CD4-positive, alpha-beta T cell treated with Interleukin-17A for 4 hours (primary cell): Measurements from ENCODE around the gene FADS6.
"Not testable (repeated sequence)": the region's sequence is repeated elsewhere in the genome, so short reads cannot be mapped to it uniquely, and the experiment has no call there.

Experiments
- DNase-seq: peaks from one replicate; pipeline ENCODE4 v3.0.0-alpha.2; 2020; ENCODE audit warnings: mixed read lengths

FADS6 gene

DNA sequence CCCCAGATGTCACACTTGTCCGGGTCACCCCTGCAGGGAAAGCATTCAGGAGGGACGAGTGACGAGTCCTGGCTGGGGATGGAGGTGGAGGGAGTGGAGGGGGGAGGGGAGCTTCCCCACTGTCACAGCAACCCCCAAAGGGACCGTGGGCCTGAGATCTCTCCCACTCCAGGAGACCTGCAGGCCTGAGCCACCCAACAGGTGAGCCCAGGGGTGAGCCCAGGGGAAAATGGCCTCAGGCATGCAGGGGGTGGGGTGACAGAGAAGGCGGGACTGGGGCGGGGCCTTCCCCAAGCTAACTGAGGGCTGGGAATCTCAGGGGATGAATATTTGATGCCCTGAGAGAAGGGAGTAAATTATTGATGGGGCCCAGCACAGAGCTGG is 27.2 kb upstream of the FADS6 start:
- DNase-seq, result no peak

DNA sequence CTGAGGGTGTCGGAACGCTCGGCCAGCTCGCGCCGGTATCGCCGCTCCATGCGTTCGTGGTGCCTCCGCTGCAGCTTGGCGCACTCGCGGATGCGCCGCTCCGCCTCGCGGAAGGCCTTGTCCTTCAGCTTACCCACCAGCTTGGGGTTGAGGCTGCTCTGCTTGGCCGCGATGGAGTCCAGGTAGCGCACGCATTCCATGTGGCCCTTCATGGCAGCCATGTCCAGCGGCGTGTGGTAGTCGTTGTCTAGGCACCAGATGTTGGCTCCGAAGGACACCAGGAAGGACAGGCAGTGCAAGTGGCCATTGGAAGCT is 26.8 kb upstream of the FADS6 start:
- DNase-seq, result no peak

DNA sequence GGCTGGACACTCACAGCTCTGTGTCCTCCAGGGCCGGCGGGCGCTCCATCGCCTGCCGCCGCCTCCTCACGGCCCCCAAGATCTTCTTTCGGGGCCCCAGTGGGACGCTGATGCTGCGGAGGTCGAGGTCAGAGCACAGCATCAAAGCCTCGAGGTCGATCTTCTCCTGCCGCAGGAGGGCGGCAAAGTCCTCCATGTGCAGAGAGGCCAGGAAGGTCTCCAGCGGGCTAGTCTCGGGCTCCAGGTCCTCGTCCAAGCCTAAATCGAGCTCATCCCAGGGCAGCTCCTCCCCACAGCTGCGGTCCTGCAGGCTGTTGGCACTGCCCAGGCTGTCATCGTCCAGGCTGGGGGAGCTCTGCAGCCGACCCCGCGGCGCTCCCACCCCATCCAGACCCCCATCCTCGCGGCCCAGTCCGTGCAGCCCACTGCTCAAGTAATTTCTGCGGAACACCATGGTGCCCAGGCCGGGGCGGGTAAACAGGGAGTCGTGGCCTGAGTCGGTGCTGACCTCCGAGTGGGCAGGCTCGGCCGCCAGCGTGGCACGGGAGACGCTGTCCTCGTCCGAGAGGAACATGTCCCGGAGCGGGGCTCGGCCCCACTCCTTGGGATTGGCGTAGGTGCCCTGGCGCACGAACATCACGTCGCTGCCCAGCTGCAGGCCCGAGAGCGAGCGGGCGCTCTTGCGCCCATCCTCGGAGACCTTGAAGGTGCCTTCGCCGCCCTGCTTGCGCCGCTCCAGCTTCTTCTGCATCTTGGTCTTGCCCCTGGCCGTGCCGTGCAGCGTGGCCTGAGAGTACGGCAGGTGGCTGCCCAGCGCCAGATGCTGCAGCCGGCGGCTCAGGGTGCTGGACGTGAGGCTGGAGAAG is 26.2 kb upstream of the FADS6 start:
- DNase-seq, result no peak

DNA sequence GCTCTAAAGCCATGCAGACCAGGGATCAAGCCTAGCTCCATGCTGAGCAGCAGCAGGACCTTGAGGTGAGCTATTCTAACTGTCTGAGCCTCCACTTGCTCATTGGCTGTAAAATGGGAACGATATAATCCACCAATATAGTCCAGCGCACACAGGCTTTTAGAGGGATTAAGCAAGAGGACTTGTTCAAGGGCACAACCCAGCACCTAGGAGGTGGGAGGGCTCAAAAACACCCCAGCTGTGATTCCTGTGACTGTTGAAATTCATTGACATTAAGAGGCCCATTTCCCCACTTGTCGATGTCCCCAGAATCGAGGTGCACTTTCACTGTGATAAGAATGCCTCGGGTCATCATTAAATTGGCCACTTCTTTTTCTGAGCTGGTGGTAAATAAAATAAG is 25.5 kb upstream of the FADS6 start:
- DNase-seq, result no peak

DNA sequence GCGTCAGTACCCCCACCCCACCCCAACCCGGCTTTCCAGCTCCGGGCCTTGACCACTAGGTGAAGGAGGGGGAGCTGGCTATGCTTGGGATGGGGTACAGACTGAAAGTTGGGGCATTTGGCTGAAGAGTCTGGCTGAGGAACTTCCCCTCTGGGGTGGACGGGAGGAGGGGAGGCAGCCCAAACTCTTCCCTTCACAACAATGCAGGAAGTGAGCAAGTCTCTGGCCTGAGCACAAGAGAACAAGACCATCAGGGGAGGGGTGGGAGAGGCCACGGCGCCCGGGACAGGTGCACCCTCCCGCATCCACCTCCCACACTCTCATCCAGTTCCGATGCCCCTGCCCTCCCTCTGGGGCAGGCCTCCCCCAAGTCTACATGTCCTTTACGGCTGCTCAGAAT is 24.0 kb upstream of the FADS6 start:
- DNase-seq, result no peak

DNA sequence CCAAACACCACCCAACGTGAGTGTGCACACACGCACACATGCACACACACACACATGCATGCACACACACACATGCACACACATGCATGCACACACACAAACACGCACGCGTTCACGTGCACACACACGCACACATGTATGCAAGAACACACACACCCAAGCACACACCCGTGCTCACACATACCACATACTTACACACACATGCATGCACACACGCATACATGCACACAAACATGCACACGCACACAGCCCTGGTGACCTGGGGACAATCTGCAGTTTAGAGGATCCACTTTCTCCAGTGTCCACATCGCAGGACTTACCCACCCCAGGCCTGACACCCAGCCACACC is 23.4 kb upstream of the FADS6 start:
- no peak for DNase-seq

DNA sequence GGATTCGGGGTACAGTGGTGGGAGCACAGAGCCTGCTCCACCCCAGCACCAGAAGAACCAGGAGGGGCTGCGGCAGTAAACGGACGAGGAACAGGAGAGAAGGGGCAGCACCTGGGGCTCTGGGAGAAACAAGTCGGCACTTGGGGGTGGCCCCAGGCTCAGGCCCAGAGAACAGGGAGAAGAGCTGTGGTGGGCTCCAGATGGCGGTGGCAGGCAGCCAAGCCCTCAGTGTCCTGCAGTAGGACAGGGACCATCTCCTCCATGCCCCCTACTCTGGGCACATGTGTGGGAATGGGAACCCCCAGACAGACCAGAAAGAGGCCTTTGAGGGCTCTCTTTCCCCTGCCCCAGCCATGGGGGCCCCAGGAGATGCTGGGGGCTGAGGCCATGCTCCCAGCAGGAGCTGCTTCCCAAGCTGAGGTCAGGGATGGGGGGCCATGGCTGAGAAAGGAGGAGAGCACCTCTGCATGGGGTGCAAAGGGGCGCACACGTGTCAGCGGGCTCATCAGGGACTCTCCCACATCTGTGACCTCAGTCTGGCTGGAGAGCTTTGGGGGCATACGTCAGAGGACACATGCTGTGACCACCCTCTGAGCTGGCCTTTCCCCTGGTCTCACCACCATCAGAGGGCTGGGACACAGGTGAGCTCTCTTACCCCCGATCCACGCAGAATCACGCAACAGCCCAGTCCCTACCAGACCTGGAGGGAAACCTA is 22.9 kb upstream of the FADS6 start:
- no peak for DNase-seq

DNA sequence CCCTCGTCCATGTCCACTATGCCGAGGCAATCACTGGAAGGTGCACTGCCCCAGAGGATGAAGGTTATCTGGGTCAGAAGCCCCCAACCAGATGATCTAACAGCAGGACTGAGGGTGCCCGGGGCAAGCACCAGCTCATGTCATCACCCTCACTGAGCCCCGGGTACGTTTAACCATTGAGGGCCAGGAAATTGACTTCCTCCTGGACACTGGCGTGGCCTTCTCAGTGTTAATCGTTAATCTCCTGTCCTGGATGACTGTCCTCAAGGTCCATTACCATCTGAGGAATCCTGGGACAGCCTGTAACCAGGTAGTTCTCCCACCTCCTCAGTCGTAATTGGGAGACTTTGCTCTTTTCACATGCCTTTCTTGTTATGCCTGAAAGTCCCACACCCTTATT is 18.0 kb upstream of the FADS6 start:
- not testable (repeated sequence) for DNase-seq

DNA sequence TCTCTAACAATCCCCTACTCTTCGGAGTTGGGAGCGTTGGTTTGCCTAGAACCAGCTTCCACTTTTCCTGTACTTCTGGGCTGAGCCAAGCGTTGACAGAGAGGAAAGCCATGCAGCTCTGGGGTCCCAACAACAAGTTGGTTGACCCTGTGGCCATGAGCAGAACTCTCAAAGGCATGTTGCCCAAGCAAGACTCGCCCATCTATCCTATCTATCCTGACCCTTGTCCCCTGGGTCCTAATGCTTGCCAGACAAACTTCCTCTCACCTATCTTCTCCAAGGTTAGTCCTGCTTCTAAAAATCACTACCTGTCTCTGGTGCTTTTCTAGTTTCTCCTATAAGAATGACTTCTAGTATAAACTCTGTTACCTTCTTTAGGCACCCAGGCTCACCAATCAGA is 15.7 kb upstream of the FADS6 start:
- not testable (repeated sequence) for DNase-seq

DNA sequence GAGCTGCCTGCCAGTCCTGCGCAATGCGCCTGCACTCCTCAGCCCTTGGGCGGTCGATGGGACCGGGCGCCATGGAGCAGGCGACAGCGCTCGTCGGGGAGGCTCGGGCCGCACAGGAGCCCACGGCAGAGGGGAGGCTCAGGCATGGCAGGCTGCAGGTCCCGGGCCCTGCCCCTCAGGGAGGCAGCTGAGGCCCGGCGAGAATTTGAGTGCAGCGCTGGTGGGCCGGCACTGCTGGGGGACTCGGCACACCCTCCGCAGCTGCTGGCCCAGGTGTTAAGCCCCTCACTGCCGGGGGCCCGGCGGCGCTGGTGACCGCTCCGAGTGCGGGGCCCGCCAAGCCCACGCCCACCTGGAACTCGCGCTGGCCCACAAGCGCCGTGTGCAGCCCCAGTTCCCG is 13.6 kb upstream of the FADS6 start:
- DNase-seq, result no peak

DNA sequence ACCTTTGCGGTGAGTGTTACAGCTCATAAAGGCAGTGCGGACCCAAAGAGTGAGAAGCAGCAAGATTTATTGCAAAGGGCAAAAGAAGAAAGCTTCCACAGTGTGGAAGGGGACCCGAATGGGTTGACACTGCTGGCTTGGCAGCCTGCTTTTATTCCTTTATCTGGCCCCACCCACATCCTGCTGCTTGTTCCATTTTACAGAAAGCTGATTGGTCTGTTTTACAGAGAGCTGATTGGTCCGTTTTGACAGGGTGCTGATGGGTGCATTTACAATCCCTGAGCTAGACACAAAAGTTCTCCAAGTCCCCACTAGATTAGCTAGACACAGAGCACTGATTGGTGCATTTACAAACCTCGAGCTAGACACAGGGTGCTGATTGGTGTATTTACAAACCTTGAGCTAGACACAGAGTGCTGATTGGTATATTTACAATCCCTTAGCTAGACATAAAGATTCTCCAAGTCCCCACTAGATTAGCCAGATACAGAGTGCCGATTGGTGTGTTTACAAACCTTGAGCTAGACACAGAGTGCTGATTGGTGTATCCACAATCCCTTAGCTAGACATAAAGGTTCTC is 12.9 kb upstream of the FADS6 start:
- not testable (repeated sequence) for DNase-seq

DNA sequence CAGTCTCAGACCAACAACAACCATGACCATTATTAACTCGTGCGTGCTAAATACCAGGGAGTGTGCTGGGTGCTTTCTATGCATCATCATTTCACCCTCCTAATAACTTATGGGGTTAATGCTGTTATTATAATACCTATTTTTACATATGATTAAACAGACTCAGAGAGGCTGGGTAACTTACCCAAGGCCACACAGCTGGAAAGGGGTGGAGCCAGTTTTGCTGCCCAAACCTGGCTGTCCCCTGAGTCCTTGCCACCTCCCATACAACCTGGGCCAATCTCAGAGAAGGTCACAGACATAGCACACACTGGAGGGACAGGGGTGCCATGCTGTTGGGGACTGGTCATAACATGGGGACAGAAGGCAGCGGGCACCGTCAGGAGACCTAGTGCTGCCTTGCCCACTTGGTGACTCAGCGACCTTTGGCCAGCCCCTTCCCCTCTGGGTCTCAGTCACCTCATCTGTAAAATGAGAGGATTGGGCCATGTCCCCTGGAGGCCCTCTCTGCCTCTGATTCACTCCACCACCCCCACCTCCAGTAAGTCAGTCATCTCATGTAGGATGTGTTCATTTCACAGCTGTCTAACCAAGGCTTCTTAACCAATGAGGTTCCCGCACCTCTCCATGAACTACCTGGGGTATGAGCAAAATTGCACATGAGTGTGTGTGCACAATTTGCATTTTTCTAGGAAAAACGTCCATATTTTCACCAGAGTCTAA is 11.4 kb upstream of the FADS6 start:
- DNase-seq, result no peak

DNA sequence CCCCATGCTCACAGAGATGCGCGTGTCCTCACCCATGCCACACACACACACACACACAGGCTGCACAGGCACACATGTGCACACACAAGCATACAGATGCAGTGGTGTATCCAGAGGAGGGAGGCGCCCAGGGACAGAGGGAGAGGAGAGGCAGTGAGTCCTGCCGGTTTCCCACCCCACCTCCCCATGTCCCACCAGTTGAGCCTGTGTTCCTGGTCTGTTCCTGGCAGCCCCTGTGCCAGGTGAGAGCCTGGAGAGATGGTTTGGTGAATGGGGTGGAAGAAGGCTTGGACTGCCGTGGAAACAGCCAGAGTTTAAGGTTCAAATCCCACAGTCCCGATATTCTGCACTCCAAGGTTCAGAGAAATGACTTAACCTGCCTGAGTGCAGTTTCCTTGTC is 10.2 kb upstream of the FADS6 start:
- DNase-seq, result no peak

DNA sequence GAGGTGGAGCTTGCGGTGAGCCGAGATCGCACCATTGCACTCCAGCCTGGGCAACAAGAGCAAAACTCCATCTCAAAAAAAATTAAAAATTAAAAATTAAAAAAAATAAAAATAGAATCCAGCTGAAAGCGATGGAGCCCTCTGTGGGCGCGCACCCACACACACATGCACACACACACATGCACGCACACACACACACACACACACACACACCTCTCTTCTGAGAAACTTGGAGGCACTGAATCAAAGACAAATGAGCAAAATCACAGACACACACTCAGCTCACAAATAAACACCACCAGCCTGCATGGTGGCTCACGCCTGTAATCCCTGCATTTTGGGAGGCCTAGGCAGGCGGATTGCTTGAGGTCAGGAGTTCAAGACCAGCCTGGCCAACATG is 9.6 kb upstream of the FADS6 start:
- DNase-seq, result no peak

DNA sequence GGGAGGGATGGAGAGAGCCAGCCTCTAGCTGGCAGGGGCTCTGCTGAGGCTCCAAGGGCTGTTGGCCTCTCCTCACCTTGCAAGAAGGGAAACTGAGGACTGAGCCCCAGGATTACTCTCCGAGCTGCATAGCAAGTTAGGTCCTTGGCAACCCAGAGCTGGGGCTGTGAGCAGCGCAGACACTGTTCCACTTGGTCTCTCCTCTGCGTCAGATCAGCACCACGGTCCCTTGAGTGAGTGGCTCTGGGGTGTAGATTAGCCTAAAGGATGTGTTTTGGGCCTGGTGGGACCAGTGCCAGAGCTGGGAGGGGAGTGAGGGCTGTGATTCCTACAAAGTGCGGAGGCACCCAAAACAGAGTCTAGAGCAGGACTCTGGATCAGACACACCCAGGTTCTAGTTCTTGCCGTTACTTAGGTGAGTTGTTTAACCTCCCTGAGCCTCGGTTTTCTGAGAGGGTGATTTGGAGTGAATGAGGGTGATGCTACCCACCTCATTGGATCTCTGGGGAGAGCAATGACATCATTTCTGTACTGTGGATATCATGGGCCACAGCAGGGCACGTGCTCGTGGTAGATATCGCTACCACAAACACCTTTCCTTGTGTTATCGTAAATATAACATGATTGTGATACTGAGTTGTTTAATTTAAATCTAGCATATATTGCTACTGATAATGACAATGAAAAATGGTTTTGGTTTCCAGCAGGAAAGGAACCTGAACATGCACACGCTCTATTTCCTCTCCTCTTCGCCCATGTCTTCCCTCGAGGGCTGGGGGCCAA is 8.1 kb upstream of the FADS6 start:
- DNase-seq, result no peak

DNA sequence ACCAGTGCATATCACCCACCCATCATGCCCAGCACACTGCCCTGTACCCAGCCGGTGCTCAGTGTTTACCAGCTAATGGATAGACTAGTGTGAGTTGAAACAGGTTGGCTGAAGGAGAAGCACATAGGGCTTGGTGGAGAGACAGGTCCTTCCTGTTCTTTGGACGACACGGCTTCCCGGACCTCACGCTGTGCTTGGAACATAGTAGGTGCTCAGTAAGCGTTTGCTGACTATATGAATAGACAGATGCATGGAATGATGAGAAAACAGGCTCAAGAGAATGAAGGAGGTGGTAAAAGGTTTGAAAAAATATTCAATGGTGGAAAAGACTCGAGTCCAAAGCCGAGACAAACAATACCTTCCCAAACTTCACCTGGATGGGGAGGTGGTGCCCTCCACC is 6.8 kb upstream of the FADS6 start:
- DNase-seq, result no peak

DNA sequence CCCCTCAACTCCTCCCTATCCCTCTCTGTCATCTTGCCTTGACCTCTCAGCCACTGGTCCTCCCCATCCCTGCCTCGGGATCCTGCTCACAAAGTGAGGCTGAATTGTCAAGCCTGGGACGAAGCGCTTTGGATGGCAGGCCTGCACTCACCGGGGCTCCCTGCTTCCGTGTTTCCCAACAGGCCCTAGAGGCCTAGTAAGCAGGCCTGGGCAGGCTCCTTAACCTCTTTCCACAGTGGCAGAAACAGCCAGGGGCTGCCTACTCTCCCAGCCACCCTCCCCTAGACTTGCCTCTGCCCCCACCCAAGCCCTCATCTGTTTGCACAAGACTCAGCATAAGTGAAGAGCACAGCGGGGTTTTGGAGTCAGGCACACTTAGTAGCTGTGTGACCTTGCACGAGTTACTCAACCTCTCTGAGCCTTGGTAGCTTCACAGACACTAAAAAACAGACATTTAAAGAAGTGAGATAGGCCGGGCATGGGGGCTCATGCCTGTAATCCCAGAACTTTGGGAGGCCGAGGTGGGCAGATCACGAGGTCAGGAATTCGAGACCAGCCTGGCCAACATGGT is 5.0 kb upstream of the FADS6 start:
- DNase-seq, result no peak

DNA sequence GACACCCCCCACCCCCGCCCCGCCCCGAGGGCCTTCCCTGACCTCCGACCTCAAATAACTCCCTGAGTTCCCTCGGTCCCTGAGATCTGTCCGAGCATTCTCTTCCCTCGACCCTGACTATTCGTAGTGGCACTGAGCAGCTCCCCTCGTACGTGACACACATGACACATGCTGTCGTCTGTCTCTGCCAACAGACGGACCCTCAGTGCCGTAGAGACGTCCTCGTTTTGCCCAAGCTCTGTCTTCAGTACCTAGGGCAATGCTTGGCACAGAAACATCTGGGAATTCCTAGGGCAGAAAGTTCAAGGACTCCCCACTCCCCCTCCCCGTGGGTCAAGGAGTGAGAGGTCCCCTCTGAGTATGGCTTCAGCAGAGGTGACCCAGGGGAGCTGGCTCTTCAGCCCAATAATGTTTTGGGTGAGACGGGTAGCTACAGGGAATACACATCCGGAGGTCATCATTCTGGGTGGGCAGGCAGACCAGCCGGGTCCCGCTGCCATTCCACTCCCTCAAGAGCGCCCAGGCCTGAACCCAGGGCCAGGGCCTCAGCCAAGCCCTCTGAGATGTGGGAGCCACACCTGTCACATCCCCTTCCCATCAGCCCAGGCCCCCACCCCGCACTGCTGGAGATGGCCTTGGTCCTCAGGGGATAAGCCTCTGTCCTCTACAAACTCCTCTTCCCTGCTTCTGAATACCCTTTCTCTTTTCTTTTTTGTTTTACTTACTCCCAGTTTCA is 671 bp upstream of the FADS6 start:
- no peak for DNase-seq

DNA sequence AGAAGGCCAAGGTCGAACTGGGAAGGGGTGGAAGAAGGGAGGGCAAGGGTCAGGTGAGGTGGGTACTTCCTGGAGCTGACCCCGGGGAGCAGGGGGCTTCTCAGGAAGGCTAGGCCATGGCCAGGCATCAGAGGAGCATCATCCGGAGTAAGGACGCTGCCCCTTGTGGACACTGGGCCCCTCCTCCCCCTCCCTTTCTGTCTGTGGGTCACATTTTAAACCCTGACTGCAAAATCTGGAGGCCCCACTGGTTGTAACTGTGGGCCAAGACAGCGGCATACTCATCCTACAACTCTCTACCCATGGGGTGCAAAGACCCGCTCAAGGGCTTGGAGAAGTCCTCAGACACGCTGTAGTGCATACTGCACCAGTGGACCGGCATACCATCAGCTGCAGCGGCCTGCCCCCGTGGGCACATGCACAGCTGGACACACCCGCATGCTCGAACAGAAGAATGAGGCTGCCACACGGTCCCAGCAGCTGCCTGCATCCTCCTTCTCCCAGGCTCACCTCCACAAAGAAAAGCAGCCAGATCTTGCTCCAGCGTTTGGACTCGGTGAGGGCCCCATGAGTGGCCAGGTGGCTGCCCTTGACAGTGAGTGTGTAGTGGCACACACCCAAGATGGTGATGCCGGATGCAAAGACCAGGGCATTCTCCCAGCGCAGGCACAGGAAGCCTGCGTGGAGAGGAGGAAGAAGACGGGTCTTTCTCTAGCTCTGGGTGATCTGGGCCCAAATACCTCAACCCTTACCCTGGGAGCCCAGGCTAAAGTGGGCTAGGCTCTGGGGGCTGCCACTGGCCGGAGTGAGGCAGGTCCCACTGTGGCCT is 1.2 kb downstream of the FADS6 start:
- no peak for DNase-seq

DNA sequence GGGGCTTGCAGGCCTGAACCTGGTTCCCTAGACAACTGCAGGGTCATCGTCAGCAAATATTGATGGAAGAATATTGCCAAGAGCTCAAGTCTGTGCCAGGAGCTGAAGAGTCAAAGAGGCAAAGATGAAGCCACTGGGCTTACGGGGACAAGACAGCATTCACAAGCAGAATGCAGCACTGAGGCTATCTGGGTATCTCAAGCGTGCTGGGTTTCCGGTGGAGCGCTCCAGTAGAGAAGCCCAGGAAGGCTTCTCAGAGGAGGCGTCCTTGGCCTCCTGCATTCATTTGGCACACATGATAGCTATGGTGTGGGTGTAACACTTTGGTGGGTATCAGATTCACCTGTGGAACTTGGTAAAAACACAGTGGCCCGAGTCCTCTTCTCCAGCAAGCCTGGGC is 2.9 kb downstream of the FADS6 start:
- no peak for DNase-seq

DNA sequence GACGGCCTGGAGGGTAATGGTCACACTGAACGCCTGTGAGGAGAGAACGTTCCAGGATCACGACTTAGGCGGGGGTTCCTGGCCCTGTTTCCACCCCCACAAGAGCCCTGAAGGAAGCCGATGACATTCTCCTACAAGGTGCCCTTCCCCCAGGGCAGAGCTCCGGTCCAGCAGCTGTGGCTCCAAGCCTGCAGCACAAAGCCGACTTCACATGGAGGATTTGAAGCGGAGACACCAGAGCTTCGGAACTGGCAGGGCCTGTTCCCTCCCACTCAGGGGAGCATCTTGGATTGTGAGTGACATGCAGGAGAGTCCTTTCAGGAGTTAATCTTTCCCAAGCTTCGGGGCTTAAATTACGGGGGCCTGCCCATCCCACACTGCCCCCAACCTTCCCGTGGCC is 5.0 kb downstream of the FADS6 start:
- DNase-seq, result no peak
